OCI-LY3 (cell line): Measurements from ENCODE around the gene LILRB1.
"Not testable (repeated sequence)": the region's sequence is repeated elsewhere in the genome, so short reads cannot be mapped to it uniquely, and the experiment has no call there.

Experiments used
- EZH2phosphoT487 ChIP-seq: fragments of 200-600 bp; shearing (Covaris generic); IDR thresholded peaks from 2 replicates; pipeline ENCODE4 v1.6.1; 2018; ENCODE audit warnings: antibody characterized with exemption, mixed run types, low read depth
- TF ChIP-seq, protein P1 (sequence below): fragments of 200-600, 300-600 bp; sonication (generic); IDR thresholded peaks from 2 replicates; pipeline ENCODE4 v1.5.1; 2014; ENCODE audit warnings: antibody characterized with exemption, low read length, low read depth

DNA sequence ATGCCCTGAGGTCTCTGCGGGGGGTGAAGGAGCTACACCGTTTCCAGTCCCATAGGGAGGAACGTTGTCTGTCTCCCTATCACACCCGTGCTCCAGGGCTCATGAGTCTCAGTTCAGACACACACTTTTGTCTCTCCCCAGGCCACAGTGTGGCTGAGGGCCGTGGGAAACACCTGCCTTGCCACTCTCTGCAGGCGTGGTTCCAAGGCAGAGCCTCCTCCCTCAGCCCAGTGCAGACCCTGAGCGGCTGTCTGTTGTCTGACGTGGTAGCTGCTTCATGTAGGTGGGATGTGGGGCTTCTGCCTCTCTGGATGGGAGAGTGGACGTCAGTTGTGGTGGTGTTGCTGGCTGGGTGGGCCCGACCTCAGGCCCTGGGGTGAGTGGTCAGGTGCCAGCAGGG, 6.0 kb upstream of the LILRB1 start:
- TF ChIP-seq, protein P1, sequence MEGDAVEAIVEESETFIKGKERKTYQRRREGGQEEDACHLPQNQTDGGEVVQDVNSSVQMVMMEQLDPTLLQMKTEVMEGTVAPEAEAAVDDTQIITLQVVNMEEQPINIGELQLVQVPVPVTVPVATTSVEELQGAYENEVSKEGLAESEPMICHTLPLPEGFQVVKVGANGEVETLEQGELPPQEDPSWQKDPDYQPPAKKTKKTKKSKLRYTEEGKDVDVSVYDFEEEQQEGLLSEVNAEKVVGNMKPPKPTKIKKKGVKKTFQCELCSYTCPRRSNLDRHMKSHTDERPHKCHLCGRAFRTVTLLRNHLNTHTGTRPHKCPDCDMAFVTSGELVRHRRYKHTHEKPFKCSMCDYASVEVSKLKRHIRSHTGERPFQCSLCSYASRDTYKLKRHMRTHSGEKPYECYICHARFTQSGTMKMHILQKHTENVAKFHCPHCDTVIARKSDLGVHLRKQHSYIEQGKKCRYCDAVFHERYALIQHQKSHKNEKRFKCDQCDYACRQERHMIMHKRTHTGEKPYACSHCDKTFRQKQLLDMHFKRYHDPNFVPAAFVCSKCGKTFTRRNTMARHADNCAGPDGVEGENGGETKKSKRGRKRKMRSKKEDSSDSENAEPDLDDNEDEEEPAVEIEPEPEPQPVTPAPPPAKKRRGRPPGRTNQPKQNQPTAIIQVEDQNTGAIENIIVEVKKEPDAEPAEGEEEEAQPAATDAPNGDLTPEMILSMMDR, result not testable (repeated sequence)
- not testable (repeated sequence) for TF ChIP-seq EZH2phosphoT487
